Keratinocyte (primary cell): ENCODE measurements around the gene HNRNPL.

Source experiments
- EZH2 ChIP-seq: IDR thresholded peaks from one replicate; pipeline ENCODE4 v1.6.1; 2012; ENCODE audit warnings: inconsistent platforms, mild to moderate bottlenecking, low read length, moderate library complexity
- TF ChIP-seq, protein P1 (sequence below), 3 experiments: IDR thresholded peaks in 1 of 3; conservative IDR thresholded peaks in 1 of 3; optimal IDR thresholded peaks in 1 of 3; 2 replicates in 2 of 3; 3 replicates in 1 of 3; pipeline versions ENCODE3 to v1.5.1; 2011; ENCODE audit warnings: low read length in 3 of 3, mild to moderate bottlenecking in 3 of 3, moderate library complexity in 2 of 3, control low read depth in 1 of 3, inconsistent platforms in 1 of 3; ENCODE audit not compliant: insufficient read depth in 2 of 3; ENCODE audit errors: extremely low read depth in 1 of 3

DNA sequence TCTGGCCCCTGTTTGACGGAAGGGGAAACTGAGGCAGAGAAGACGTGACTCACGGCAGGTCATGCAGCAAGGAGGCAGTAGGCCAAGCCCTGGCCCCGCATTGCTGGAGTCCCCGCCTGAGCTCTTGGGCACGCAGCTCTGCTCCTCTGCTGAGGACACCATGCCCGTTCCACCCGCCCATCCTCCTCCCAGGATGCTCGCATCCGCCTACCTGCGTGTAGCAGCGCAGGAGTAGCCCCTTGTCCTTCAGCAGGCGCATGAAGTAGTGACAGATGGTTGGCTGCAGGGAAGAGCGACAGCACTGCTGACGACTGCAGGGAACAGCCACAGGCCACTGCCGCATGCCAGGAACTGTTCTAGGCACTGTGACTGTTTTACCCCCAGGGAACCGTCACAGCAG, 39.1 kb upstream of the HNRNPL start:
- TF ChIP-seq, protein P1, sequence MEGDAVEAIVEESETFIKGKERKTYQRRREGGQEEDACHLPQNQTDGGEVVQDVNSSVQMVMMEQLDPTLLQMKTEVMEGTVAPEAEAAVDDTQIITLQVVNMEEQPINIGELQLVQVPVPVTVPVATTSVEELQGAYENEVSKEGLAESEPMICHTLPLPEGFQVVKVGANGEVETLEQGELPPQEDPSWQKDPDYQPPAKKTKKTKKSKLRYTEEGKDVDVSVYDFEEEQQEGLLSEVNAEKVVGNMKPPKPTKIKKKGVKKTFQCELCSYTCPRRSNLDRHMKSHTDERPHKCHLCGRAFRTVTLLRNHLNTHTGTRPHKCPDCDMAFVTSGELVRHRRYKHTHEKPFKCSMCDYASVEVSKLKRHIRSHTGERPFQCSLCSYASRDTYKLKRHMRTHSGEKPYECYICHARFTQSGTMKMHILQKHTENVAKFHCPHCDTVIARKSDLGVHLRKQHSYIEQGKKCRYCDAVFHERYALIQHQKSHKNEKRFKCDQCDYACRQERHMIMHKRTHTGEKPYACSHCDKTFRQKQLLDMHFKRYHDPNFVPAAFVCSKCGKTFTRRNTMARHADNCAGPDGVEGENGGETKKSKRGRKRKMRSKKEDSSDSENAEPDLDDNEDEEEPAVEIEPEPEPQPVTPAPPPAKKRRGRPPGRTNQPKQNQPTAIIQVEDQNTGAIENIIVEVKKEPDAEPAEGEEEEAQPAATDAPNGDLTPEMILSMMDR (optimal IDR thresholded peaks at IDR 0.05 in 1 of 3, IDR thresholded peaks at IDR 0.05 in 1 of 3, conservative IDR thresholded peaks at IDR 0.05 in 1 of 3; ENCODE audit: extremely low read depth in 1 of 3, insufficient read depth in 2 of 3, low read length in 3 of 3): no peak
- no peak for TF ChIP-seq EZH2
